GM10266 (cell line): ENCODE data around the gene PDXK.

Experiments
- DNase-seq: peaks from one replicate; pipeline ENCODE4 v3.0.0; 2012; ENCODE audit errors: extremely low spot score
- CTCF ChIP-seq: IDR thresholded peaks from 2 replicates; pipeline ENCODE4 v1.5.1; 2012; ENCODE audit warnings: mild to moderate bottlenecking, low read depth; ENCODE audit not compliant: control insufficient read depth, insufficient read depth; ENCODE audit errors: missing control alignments

The PDXK gene

GRCh38 chr21:43739621-43740435, 20.9 kb downstream of the PDXK start:
- DNase-seq, result no peak
- no peak for TF ChIP-seq CTCF

- no peak for TF ChIP-seq CTCF
Measured at GRCh38 chr21:43740497-43741156, 21.7 kb downstream of the PDXK start.

GRCh38 chr21:43741423-43742096, 22.6 kb downstream of the PDXK start:
- TF ChIP-seq CTCF, result no peak
- DNase-seq, result no peak

More at GRCh38 chr21:43740497-43741156, 21.7 kb downstream of the PDXK start:
- DNase-seq, result no peak

- no peak for DNase-seq
- TF ChIP-seq CTCF, result no peak
Measured at GRCh38 chr21:43743947-43744346, 25.0 kb downstream of the PDXK start.

GRCh38 chr21:43744725-43745124, 25.8 kb downstream of the PDXK start:
- no peak for TF ChIP-seq CTCF
- DNase-seq, result no peak

GRCh38 chr21:43745772-43746517, 27.0 kb downstream of the PDXK start:
- DNase-seq, result no peak
- TF ChIP-seq CTCF, result no peak
